H1 (cell line): ENCODE data around the gene RAB31. TPM values are rescaled to one million over a fixed set of nuclear protein-coding genes. Genes with fewer than 3 reads are reported as not detected.

Experiments
- CTCF ChIA-PET: fragments of 300-600 bp; sonication (Branson Sonifier 250); formaldehyde crosslinking; loops from one replicate; lab custom pipeline; 2021; ENCODE audit not compliant: partially characterized antibody; lab: Charles Lee
- POLR2A ChIA-PET: fragments of 300-600 bp; sonication (Branson Sonifier 250); formaldehyde crosslinking; loops from one replicate; lab custom pipeline; 2021; ENCODE audit warnings: inconsistent platforms; ENCODE audit not compliant: partially characterized antibody; lab: Charles Lee
- DNase-seq, 2 experiments: peaks; one replicate each; pipeline versions ENCODE4 v3.0.0 to v3.0.0-alpha.2; 2010 to 2022; ENCODE audit warnings: low spot score in 2 of 2, low read depth in 1 of 2, mixed read lengths in 1 of 2
- FAIRE-seq: peaks from 2 replicates; lab custom pipeline; 2011; peaks lifted over from hg19 to GRCh38; lab: Jason Lieb, UNC
- H2AFZ ChIP-seq: 2 replicates; pipeline ENCODE4 v1.8.1; 2012; ENCODE audit warnings: low read length, inconsistent platforms
- H2AK5ac ChIP-seq: 2 replicates; pipeline ENCODE4 v1.6.1; 2013; ENCODE audit warnings: low read depth, low read length
- H2BK120ac ChIP-seq: replicated peaks from 2 replicates; pipeline ENCODE3; 2013; ENCODE audit warnings: low read depth, low read length, inconsistent platforms
- H2BK12ac ChIP-seq: 2 replicates; pipeline ENCODE4 v1.6.1; 2013; ENCODE audit warnings: low read depth, low read length
- H2BK15ac ChIP-seq: 2 replicates; pipeline ENCODE4 v1.6.1; 2013; ENCODE audit warnings: low read length
- H2BK20ac ChIP-seq: 2 replicates; pipeline ENCODE4 v1.6.1; 2013; ENCODE audit warnings: low read length
- H2BK5ac ChIP-seq: 2 replicates; pipeline ENCODE4 v1.6.1; 2013; ENCODE audit warnings: low read depth, low read length
- H3K14ac ChIP-seq: 2 replicates; pipeline ENCODE4 v1.6.1; 2013; ENCODE audit warnings: inconsistent platforms; ENCODE audit not compliant: insufficient read length
- H3K18ac ChIP-seq: 2 replicates; pipeline ENCODE4 v1.6.1; 2013; ENCODE audit warnings: low read length; ENCODE audit errors: extremely low read depth
- H3K23ac ChIP-seq: 2 replicates; pipeline ENCODE4 v1.6.1; 2013; ENCODE audit warnings: inconsistent platforms; ENCODE audit not compliant: insufficient read length
- H3K23me2 ChIP-seq: 2 replicates; pipeline ENCODE4 v1.6.1; 2013; ENCODE audit warnings: low read depth, low read length
- H3K27ac ChIP-seq: 2 replicates; pipeline ENCODE4 v1.6.1; 2011; ENCODE audit warnings: low read depth, low read length, inconsistent platforms
- H3K27me3 ChIP-seq, 4 experiments: replicated peaks in 1 of 4; 1 replicate in 1 of 4; 2 replicates in 3 of 4; pipeline versions ENCODE4 v1.6.1 to v1.8.1; 2011 to 2013; ENCODE audit warnings: low read length in 3 of 4, mild to moderate bottlenecking in 3 of 4, inconsistent platforms in 2 of 4, mixed read lengths in 2 of 4, moderate library complexity in 1 of 4; ENCODE audit not compliant: control insufficient read depth in 3 of 4, insufficient read depth in 3 of 4; ENCODE audit errors: extremely low read depth in 1 of 4
- H3K36me3 ChIP-seq, 4 experiments: 2 replicates each; pipeline versions ENCODE4 v1.6.1 to v1.8.1; 2011 to 2013; ENCODE audit warnings: mild to moderate bottlenecking in 4 of 4, low read length in 3 of 4, moderate library complexity in 2 of 4, control low read depth in 1 of 4, inconsistent platforms in 1 of 4; ENCODE audit not compliant: insufficient read depth in 4 of 4, control insufficient read depth in 2 of 4
- H3K4ac ChIP-seq: replicated peaks from 2 replicates; pipeline ENCODE3; 2013; ENCODE audit warnings: low read length, low read depth, mixed read lengths, inconsistent platforms; ENCODE audit not compliant: insufficient read length
- H3K4me1 ChIP-seq, 4 experiments: replicated peaks in 1 of 4; 1 replicate in 1 of 4; 2 replicates in 3 of 4; pipeline versions ENCODE4 v1.6.1 to v1.8.1; 2011 to 2013; ENCODE audit warnings: low read length in 3 of 4, inconsistent platforms in 2 of 4, mixed read lengths in 1 of 4; ENCODE audit not compliant: insufficient read depth in 4 of 4, control insufficient read depth in 3 of 4
- H3K4me2 ChIP-seq, 2 experiments: 2 replicates each; pipeline versions ENCODE4 v1.6.1 to v1.8.1; 2011 to 2013; ENCODE audit warnings: low read depth in 2 of 2, low read length in 2 of 2, control low read depth in 1 of 2, inconsistent platforms in 1 of 2, mild to moderate bottlenecking in 1 of 2; ENCODE audit not compliant: insufficient read depth in 1 of 2
- H3K4me3 ChIP-seq, 4 experiments: fragments of 200-600, 300-600 bp in 1 of 4; sonication (generic), shearing (Covaris generic), sonication (Bioruptor Twin) in 1 of 4; 2 replicates each; pipeline versions ENCODE4 v1.5.1 to v1.8.1; 2011 to 2016; ENCODE audit warnings: low read length in 4 of 4, low read depth in 3 of 4, control low read depth in 2 of 4, inconsistent platforms in 2 of 4, mild to moderate bottlenecking in 2 of 4, mixed read lengths in 1 of 4, moderate library complexity in 1 of 4; ENCODE audit not compliant: insufficient read depth in 2 of 4; ENCODE audit errors: extremely low read depth in 1 of 4
- H3K56ac ChIP-seq: replicated peaks from 2 replicates; pipeline ENCODE3; 2013; ENCODE audit warnings: low read depth, mild to moderate bottlenecking, mixed read lengths, low read length, inconsistent platforms; ENCODE audit not compliant: insufficient read length
- H3K79me1 ChIP-seq: 2 replicates; pipeline ENCODE4 v1.6.1; 2013; ENCODE audit warnings: low read depth, low read length, control low read depth
- H3K79me2 ChIP-seq, 2 experiments: 2 replicates each; pipeline versions ENCODE4 v1.6.1 to v1.8.1; 2012 to 2013; ENCODE audit warnings: low read length in 2 of 2, mild to moderate bottlenecking in 2 of 2, inconsistent platforms in 1 of 2; ENCODE audit not compliant: insufficient read depth in 2 of 2, control insufficient read depth in 1 of 2
- H3K9ac ChIP-seq, 4 experiments: replicated peaks in 1 of 4; 1 replicate in 1 of 4; 2 replicates in 3 of 4; pipeline versions ENCODE4 v1.6.1 to v1.8.1; 2011 to 2013; ENCODE audit warnings: low read depth in 3 of 4, low read length in 3 of 4, control low read depth in 2 of 4, mild to moderate bottlenecking in 2 of 4, moderate library complexity in 2 of 4, inconsistent platforms in 1 of 4; ENCODE audit errors: extremely low read depth in 1 of 4
- H3K9me3 ChIP-seq, 2 experiments: 2 replicates each; pipeline versions ENCODE4 v1.6.1 to v1.8.1; 2012 to 2013; ENCODE audit warnings: mild to moderate bottlenecking in 2 of 2, moderate library complexity in 2 of 2, control low read depth in 1 of 2, inconsistent platforms in 1 of 2, low read depth in 1 of 2, low read length in 1 of 2, mixed read lengths in 1 of 2; ENCODE audit not compliant: insufficient read depth in 2 of 2
- H4K20me1 ChIP-seq, 2 experiments: replicated peaks in 1 of 2; 2 replicates each; pipeline versions ENCODE3 to v1.8.1; 2011 to 2013; ENCODE audit warnings: inconsistent platforms in 2 of 2, low read length in 2 of 2, mild to moderate bottlenecking in 1 of 2; ENCODE audit not compliant: insufficient read depth in 2 of 2, control insufficient read depth in 1 of 2
- H4K5ac ChIP-seq: 2 replicates; pipeline ENCODE4 v1.6.1; 2013; ENCODE audit warnings: low read length, low read depth, mixed read lengths, inconsistent platforms; ENCODE audit not compliant: insufficient read length
- H4K8ac ChIP-seq: 2 replicates; pipeline ENCODE4 v1.8.0; 2013; ENCODE audit warnings: mild to moderate bottlenecking, moderate library complexity, low read length, inconsistent platforms; ENCODE audit not compliant: insufficient read depth; ENCODE audit errors: extremely low read depth
- H4K91ac ChIP-seq: replicated peaks from 2 replicates; pipeline ENCODE3; 2013; ENCODE audit warnings: low read length, mixed read lengths, inconsistent platforms; ENCODE audit not compliant: insufficient read length
- ASH2L ChIP-seq: fragments of 200-600, 300-600 bp; sonication (generic); IDR thresholded peaks from one replicate; pipeline ENCODE4 v1.7.1; 2017; ENCODE audit warnings: low read length
- BACH1 ChIP-seq: IDR thresholded peaks from 2 replicates; pipeline ENCODE4 v1.6.1; 2012; ENCODE audit warnings: low read length, improper control_type of control experiment
- EZH2 ChIP-seq: fragments of 200-600 bp; sonication (generic); IDR thresholded peaks from 2 replicates; pipeline ENCODE4 v1.7.1; 2012; ENCODE audit warnings: low read depth, mild to moderate bottlenecking, moderate library complexity, low read length, inconsistent platforms; ENCODE audit not compliant: severe bottlenecking
- KDM4A ChIP-seq: IDR thresholded peaks from one replicate; pipeline ENCODE4 v1.7.1; 2012; ENCODE audit warnings: low read depth, mild to moderate bottlenecking, moderate library complexity, low read length, inconsistent platforms; ENCODE audit not compliant: severe bottlenecking
- KDM5A ChIP-seq: fragments of 200-600 bp; IDR thresholded peaks from 2 replicates; pipeline ENCODE4 v1.7.1; 2012; ENCODE audit warnings: mild to moderate bottlenecking, low read length, inconsistent platforms, mixed read lengths
- SP2 ChIP-seq: IDR thresholded peaks from 2 replicates; pipeline ENCODE4 v1.6.1; 2012; ENCODE audit warnings: mild to moderate bottlenecking, low read length, inconsistent platforms
- TAF1 ChIP-seq: IDR thresholded peaks from 2 replicates; pipeline ENCODE4 v1.6.1; 2011; ENCODE audit warnings: mild to moderate bottlenecking, low read depth, low read length
- WGBS, 2 experiments: shearing (Covaris generic) in 1 of 2; methylation state at CpG; one replicate each; pipeline versions ENCODE4 v1.1.6 to v1.1.7; 2013 to 2015; ENCODE audit warnings: low lambda C conversion rate in 2 of 2, mixed read lengths in 2 of 2, inconsistent platforms in 1 of 2, low coverage in 1 of 2, missing lambda C conversion rate in 1 of 2; ENCODE audit not compliant: insufficient replicate concordance in 2 of 2, insufficient coverage in 1 of 2, insufficient read length in 1 of 2; ENCODE audit errors: extremely low coverage in 1 of 2, missing lambda C conversion rate in 1 of 2; 5-methylcytosine and 5-hydroxymethylcytosine counted together
- polyA plus RNA-seq, 7 experiments: library from polyadenylated mRNA; depleted of rRNA in 3 of 7; stranded (reverse) in 5 of 7; unstranded in 2 of 7; fragments of >200 nt in 5 of 7; fragments of 200-250 nt in 2 of 7; gene quantifications; 1 replicate in 5 of 7; 2 replicates in 1 of 7; 4 replicates in 1 of 7; pipeline versions ENCODE4 v1.2.1 to v1.2.3, GENCODE V29; 2011 to 2013; ENCODE audit warnings: missing spikeins in 2 of 7, mixed read lengths in 2 of 7
- total RNA-seq: library from RNA; stranded (reverse); fragmentation: NEBNext Ultra II Directional; extraction: Animal tissue kit (Norgen Biotek cat#: 25700); gene quantifications from 2 replicates; pipeline ENCODE4 v1.2.1, GENCODE V29; 2021

RAB31 gene
- total and polyA plus RNA-seq, 2 of the 8 experiments (the other 6 are each of a cell fraction or from before 2014, with no cell fraction given): 15.2 to 40.9 TPM

GRCh38 chr18:9749611-9750010 lies 41.5 kb downstream of the RAB31 start:
- WGBS, 2 experiments: 88% methylated on average over 4 of the region's 4 CpGs; no CpG with 5 or more reads in 1 of the 2 experiments
- no peak overlapping the region for H3K9ac ChIP-seq
- no peak overlapping the region for H3K14ac ChIP-seq
- no peak overlapping the region for H2AK5ac ChIP-seq
- CTCF ChIA-PET: interaction anchor here (1.2 kb wide), 2 partner anchors 21 to 42 kb away, joined by 5 read pairs; no protein-coding TSS in a partner anchor
- TF ChIP-seq KDM4A (no peak), EZH2 (no peak), TAF1 (no peak), ASH2L (no peak), SP2 (no peak), BACH1 (no peak), KDM5A (no peak)
- H3K4me3 ChIP-seq: no peak overlapping the region
- no peak overlapping the region for H2BK12ac ChIP-seq
- no peak overlapping the region for H2BK20ac ChIP-seq
- H3K27me3 ChIP-seq: no peaks in the 10 kb centered on the region
- H3K36me3 ChIP-seq: no peaks in the 10 kb centered on the region; a peak in 1 of 8 replicates
- H3K9me3 ChIP-seq: no peaks in the 10 kb centered on the region
- DNase-seq (no peak), FAIRE-seq (no peak)
- H3K23me2 ChIP-seq: no peaks in the 10 kb centered on the region
- no peak overlapping the region for H2BK120ac ChIP-seq
- no peaks in the 10 kb centered on the region for H3K4me1 ChIP-seq
- no peak overlapping the region for H3K27ac ChIP-seq
- H3K23ac ChIP-seq: no peak overlapping the region
- H4K5ac ChIP-seq: no peak overlapping the region
- no peak overlapping the region for H2BK15ac ChIP-seq
- H3K56ac ChIP-seq: peak overlapping the region; percentile 42
- no peak overlapping the region for H3K4me2 ChIP-seq
- H2BK5ac ChIP-seq: no peak overlapping the region
- no peak overlapping the region for H4K91ac ChIP-seq
- no peak overlapping the region for H2AFZ ChIP-seq
- POLR2A ChIA-PET: no interaction called here
- H3K4ac ChIP-seq: no peak overlapping the region
- no peak overlapping the region for H3K18ac ChIP-seq
- H3K79me2 ChIP-seq: no peaks in the 10 kb centered on the region
- no peaks in the 10 kb centered on the region; the same call in 1 of the 2 replicates for H3K79me1 ChIP-seq
- no peak overlapping the region for H4K8ac ChIP-seq
- no peaks in the 10 kb centered on the region for H4K20me1 ChIP-seq
